Measurements from ENCODE around the gene USP5. TPM values are rescaled to one million over a fixed set of nuclear protein-coding genes. Genes with fewer than 3 reads are reported as not detected.

Gene USP5
- total RNA-seq, 2 experiments from 2014 or later = 31.8 to 33.4 TPM

DNA sequence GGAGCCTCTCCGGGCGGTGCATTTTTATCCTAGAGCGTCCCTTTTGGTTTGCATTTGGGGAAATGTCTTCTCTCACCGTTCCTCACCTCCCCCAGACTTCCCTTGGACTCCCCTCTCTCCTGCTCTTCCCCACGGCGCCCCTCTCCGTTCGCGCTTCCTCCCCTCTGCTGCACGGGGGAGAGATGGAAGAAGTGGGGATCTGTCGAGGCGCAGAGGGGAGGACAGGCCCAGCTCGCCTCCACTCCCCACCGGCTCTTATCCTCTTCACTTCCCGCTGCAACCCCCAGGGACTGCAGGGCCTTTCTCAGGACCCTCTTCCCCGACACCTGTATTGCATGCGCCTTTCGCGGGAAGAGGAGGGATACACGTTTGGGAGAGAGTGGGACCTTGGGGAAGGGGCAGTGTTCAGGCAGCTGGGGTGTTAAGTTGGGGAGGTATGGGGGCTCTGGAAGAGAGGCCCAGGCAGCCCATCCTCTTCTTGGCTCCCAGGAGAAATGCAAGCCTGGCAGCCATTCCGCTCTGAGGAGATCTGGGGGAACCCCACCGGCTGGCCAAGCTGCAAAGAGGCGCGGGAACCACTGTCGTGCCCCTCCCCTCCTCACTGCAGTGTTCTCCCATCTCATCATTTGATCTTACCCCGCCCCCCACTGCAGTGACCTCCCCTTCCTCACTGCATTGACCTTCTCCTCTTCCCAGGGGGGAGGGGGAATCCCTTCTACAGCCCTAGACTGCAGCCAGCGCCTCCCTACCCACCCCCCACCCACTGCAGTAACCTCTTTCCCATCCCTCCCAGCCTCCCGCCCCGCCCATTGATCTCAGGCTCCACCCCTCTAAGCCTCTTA lies 63.2 kb downstream of the USP5 start:
- TF ChIP-seq, protein P1, sequence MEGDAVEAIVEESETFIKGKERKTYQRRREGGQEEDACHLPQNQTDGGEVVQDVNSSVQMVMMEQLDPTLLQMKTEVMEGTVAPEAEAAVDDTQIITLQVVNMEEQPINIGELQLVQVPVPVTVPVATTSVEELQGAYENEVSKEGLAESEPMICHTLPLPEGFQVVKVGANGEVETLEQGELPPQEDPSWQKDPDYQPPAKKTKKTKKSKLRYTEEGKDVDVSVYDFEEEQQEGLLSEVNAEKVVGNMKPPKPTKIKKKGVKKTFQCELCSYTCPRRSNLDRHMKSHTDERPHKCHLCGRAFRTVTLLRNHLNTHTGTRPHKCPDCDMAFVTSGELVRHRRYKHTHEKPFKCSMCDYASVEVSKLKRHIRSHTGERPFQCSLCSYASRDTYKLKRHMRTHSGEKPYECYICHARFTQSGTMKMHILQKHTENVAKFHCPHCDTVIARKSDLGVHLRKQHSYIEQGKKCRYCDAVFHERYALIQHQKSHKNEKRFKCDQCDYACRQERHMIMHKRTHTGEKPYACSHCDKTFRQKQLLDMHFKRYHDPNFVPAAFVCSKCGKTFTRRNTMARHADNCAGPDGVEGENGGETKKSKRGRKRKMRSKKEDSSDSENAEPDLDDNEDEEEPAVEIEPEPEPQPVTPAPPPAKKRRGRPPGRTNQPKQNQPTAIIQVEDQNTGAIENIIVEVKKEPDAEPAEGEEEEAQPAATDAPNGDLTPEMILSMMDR (IDR thresholded peaks at IDR 0.05) = no peak
- Mint-ChIP-seq H3K9me3 (no peaks in the 10 kb centered on the region), H3K27ac (peak overlapping the region; percentile 82), H3K36me3 (ENCODE audit: low read depth) (peaks cover 40% of the 10 kb centered on the region), H3K4me3 (peak overlapping the region; percentile 94), H3K4me1 (ENCODE audit: low read depth) (peaks cover 31% of the 10 kb centered on the region), H3K27me3 (no peaks in the 10 kb centered on the region)
- intact Hi-C loops (cut with DNase I, micrococcal nuclease) = loop anchor here in 1 of 2 experiments (5.0 kb wide), 1 partner anchor 43 kb away; the partner anchor contains the start of gene SPSB2
- Histone ChIP-seq H3K27me3 (ENCODE audit: control insufficient read depth in 1 of 2, insufficient read depth in 2 of 2, low read length in 2 of 2) (no peaks in the 10 kb centered on the region), H3K9me3 (ENCODE audit: control insufficient read depth in 1 of 2, insufficient read depth in 1 of 2, low read length in 2 of 2) (no peaks in the 10 kb centered on the region), H3K4me1 (ENCODE audit: insufficient read depth, low read length) (peaks cover 32% of the 10 kb centered on the region), H3K4me3 (ENCODE audit: low read length) (peak overlapping the region; percentile 65), H3K36me3 (ENCODE audit: insufficient read depth, low read length) (peaks cover 32% of the 10 kb centered on the region), H3K27ac (ENCODE audit: low read depth in 1 of 2, low read length in 2 of 2) (peak overlapping the region; percentile 5 to 90)
- no peak for ATAC-seq (ENCODE audit: poor library complexity)
- CTCF ChIA-PET = interaction anchor here (0.7 to 3.4 kb wide), 6 partner anchors 24 to 103 kb away, joined by 3 to 36 read pairs (median 5); partner anchors contain the start of genes C12orf57, LPCAT3, RNU7-1 and SPSB2
- POLR2A ChIA-PET = interaction anchor here (0.7 to 5.4 kb wide), 17 partner anchors 10 to 422 kb away, joined by 3 to 35 read pairs (median 7); partner anchors contain the start of genes C12orf57, CD4, CDCA3 and COPS7A
- DNase-seq = peak in 1 of 14 experiments; percentile 53

DNA sequence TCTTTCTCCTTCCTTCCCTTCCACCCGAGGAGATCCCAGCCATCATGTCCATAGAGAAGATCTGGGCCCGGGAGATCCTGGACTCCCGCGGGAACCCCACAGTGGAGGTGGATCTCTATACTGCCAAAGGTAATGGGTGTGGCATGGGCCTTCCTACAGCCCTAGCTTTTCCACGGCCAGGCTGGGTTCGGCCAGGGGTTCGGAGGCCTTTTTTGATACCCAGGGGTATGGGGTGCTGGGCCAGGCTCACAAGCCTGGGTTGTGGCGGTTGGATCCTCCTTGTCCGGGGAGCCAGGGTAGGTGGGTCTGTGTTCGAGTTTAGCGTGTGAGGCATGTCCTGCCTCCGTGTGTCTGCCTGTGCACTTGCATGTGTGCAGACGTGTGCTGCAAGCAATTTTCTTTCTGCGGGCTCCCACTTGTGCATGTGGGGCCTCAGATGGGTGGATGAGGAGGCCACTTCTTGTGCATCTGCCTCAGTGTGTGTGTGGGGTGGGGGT lies 63.9 kb downstream of the USP5 start:
- ChIA-PET POLR2A (interaction anchor here (0.7 to 5.4 kb wide), 5 partner anchors 13 to 64 kb away, joined by 3 to 35 read pairs (median 18); partner anchors contain the start of genes C12orf57, CDCA3, RNU7-1 and SPSB2), CTCF (interaction anchor here (1.5 to 3.2 kb wide), 2 partner anchors 25 to 44 kb away, joined by 6 to 24 read pairs; partner anchors contain the start of gene SPSB2)
- H3K9me3 Mint-ChIP-seq = no peaks in the 10 kb centered on the region
- H3K27ac Mint-ChIP-seq = peak overlapping the region; percentile 82
- H3K4me3 ChIP-seq (ENCODE audit: low read length) = no peak overlapping the region
- no peak for DNase-seq
- H3K27ac ChIP-seq (ENCODE audit: low read depth in 1 of 2, low read length in 2 of 2) = peak overlapping the region in 1 of 2 donors; percentile 14
- no peaks in the 10 kb centered on the region for H3K9me3 ChIP-seq (ENCODE audit: control insufficient read depth in 1 of 2, insufficient read depth in 1 of 2, low read length in 2 of 2)
- no peaks in the 10 kb centered on the region for H3K27me3 ChIP-seq (ENCODE audit: control insufficient read depth in 1 of 2, insufficient read depth in 2 of 2, low read length in 2 of 2)
- peaks cover 32% of the 10 kb centered on the region for H3K4me1 ChIP-seq (ENCODE audit: insufficient read depth, low read length)
- no peak for ATAC-seq (ENCODE audit: poor library complexity)
- TF ChIP-seq, protein P1 (IDR thresholded peaks at IDR 0.05) = no peak
- peaks cover 31% of the 10 kb centered on the region for H3K4me1 Mint-ChIP-seq (ENCODE audit: low read depth)
- no peaks in the 10 kb centered on the region for H3K27me3 Mint-ChIP-seq
- H3K36me3 ChIP-seq (ENCODE audit: insufficient read depth, low read length) = peaks cover 32% of the 10 kb centered on the region
- intact Hi-C loops (cut with DNase I, micrococcal nuclease) = no loop called here
- peak overlapping the region; percentile 82 for H3K4me3 Mint-ChIP-seq
- peaks cover 40% of the 10 kb centered on the region for H3K36me3 Mint-ChIP-seq (ENCODE audit: low read depth)

Other genes with a start within 250 kb of the USP5 start
- gene CHD4, start 244.8 kb upstream of the USP5 start, total RNA-seq = 100 to 1,000 TPM; 288 to 292 TPM
- 1 to 10 TPM; 2.8 to 3.0 TPM for gene LPAR5, start 216.2 kb upstream of the USP5 start, total RNA-seq
- under 1 TPM; 0.58 to 0.95 TPM for gene ACRBP, start 204.7 kb upstream of the USP5 start, total RNA-seq
- gene ING4, start 189.0 kb upstream of the USP5 start, total RNA-seq = 10 to 100 TPM; 13.8 to 17.4 TPM
- gene ZNF384, start 162.8 kb upstream of the USP5 start, total RNA-seq = 10 to 100 TPM; 67.6 TPM
- under 1 TPM; 0.87 to 0.99 TPM for gene PIANP, start 151.3 kb upstream of the USP5 start, total RNA-seq
- gene COPS7A, start 128.1 kb upstream of the USP5 start, total RNA-seq = 1 to 10 TPM; 9.4 to 9.6 TPM
- 100 to 1,000 TPM; 114 to 121 TPM for gene MLF2, start 99.0 kb upstream of the USP5 start, total RNA-seq
- 1 to 10 TPM; 1.5 to 1.9 TPM for gene PTMS, start 85.8 kb upstream of the USP5 start, total RNA-seq
- gene LAG3, start 79.6 kb upstream of the USP5 start, total RNA-seq = 1 to 10 TPM in 1 of 2 experiments, under 1 TPM in 1; 0.82 to 1.4 TPM
- gene CD4, start 62.6 kb upstream of the USP5 start, total RNA-seq = 100 to 1,000 TPM; 134 to 136 TPM
- gene GPR162, start 30.3 kb upstream of the USP5 start, total RNA-seq = not detected
- 1 to 10 TPM; 2.5 to 4.1 TPM for gene P3H3, start 23.7 kb upstream of the USP5 start, total RNA-seq
- gene GNB3, start 11.2 kb upstream of the USP5 start, total RNA-seq = under 1 TPM; 0.75 to 0.85 TPM
- gene CDCA3, start 864 bp upstream of the USP5 start, total RNA-seq = under 1 TPM; 0.80 to 0.89 TPM
- gene TPI1, start 15.4 kb downstream of the USP5 start, total RNA-seq = 10 to 100 TPM; 46.8 to 48.7 TPM
- gene SPSB2, start 21.2 kb downstream of the USP5 start, total RNA-seq = 1 to 10 TPM; 3.2 to 3.3 TPM
- gene LRRC23, start 52.7 kb downstream of the USP5 start, total RNA-seq = 1 to 10 TPM; 3.2 to 4.7 TPM
- 100 to 1,000 TPM in 1 of 2 experiments, 10 to 100 TPM in 1; 85.6 to 103 TPM for gene ENO2, start 62.4 kb downstream of the USP5 start, total RNA-seq
- 10 to 100 TPM; 28.7 to 29.6 TPM for gene ATN1, start 75.8 kb downstream of the USP5 start, total RNA-seq
- not detected for gene RNU7-1, start 91.7 kb downstream of the USP5 start, total RNA-seq
- gene C12orf57, start 91.9 kb downstream of the USP5 start, total RNA-seq = 100 to 1,000 TPM; 305 to 311 TPM
- gene PTPN6, start 99.2 kb downstream of the USP5 start, total RNA-seq = 10 to 100 TPM; 79.0 to 83.5 TPM
- 100 to 1,000 TPM; 138 to 147 TPM for gene PHB2, start 118.5 kb downstream of the USP5 start, total RNA-seq
- 10 to 100 TPM; 33.9 to 34.8 TPM for gene EMG1, start 118.8 kb downstream of the USP5 start, total RNA-seq
- gene LPCAT3, start 166.3 kb downstream of the USP5 start, total RNA-seq = 10 to 100 TPM; 11.8 to 14.8 TPM
- gene C1S, start 208.6 kb downstream of the USP5 start, total RNA-seq = 1 to 10 TPM; 3.8 to 4.6 TPM
- gene C1R, start 240.3 kb downstream of the USP5 start, total RNA-seq = 1 to 10 TPM; 3.1 to 4.0 TPM